Stimulated activated CD8-positive, alpha-beta memory T cell treated with anti-CD3 and anti-CD28 coated beads, Interleukin-4, amount 100 ng/mL, for 48 hours (primary cell): ENCODE data around the gene SLC35F1.
"Not testable (repeated sequence)": the region's sequence is repeated elsewhere in the genome, so short reads cannot be mapped to it uniquely, and the experiment has no call there.

Experiments used
- DNase-seq: peaks from one replicate; pipeline ENCODE4 v3.0.0-alpha.2; 2020

The SLC35F1 gene

GRCh38 chr6:117928833-117929232 is 21.8 kb downstream of the SLC35F1 start:
- DNase-seq, result no peak

- no peak for DNase-seq
These were observed 22.4 kb downstream of the SLC35F1 start for GRCh38 chr6:117929501-117929900.

- DNase-seq, result no peak
These were observed 23.6 kb downstream of the SLC35F1 start for GRCh38 chr6:117930645-117931044.

DNA sequence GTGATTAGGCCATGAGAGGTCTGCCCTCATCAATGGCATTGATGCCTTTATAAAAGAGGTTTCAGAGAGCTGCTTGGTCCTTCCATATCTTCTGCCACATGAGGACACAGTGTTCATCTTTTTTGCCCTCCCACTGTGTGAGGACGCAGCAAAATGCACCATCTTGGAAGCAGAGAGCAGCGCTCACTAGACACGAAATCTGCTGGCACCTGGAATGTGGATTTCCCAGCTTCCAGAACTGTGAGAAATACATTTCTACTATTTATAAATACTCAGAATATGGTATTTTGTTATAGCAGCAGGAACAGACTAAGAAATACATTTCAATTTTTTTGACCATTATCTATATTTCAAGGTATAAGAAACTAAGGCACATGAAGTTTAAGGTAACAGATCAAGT is 24.9 kb downstream of the SLC35F1 start:
- no peak for DNase-seq

DNA sequence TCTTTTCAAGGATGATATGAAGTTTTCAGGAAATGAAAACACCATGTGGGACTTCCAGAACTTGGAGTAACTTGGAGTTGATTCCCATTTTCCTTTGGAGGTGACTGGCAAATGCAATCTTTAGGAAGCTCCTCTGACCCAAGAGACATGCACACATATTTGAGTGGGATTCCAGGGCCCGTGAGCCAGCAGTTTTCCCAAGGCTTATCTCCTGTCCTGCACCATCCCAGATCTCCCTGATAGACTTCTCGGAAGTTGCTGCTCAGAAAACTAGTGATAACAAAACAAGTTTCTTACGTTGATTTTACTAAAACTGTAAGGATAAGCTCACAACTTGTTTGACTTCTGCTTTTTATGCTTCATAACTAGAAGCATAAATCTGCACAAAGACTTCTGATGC is 25.6 kb downstream of the SLC35F1 start:
- DNase-seq, result no peak

GRCh38 chr6:117933471-117933870 is 26.4 kb downstream of the SLC35F1 start:
- no peak for DNase-seq

- no peak for DNase-seq
These were observed 31.4 kb downstream of the SLC35F1 start for GRCh38 chr6:117938311-117938995.

DNA sequence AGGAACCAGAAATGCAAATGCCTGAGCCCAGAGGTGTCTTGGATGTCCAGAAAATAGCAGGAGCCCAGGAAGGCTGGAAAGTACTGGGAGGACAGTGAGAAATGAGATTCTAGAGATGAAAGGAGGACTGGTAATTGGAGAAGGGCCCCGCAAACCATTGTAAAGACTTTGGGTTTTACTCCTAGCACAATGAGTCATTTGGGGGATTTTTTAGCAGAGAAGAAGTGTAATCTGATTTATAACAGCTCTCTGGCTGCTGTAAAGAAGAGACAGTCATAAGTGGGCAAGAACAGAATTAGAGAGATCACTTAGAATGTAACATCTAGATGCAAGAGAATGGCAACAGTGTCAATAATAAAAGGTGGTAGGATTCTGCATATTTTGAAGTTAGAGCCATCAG is 40.2 kb downstream of the SLC35F1 start:
- DNase-seq, result no peak

- DNase-seq, result no peak
These were observed 44.7 kb downstream of the SLC35F1 start for GRCh38 chr6:117951783-117952182.

GRCh38 chr6:117955684-117956256 is 48.7 kb downstream of the SLC35F1 start:
- DNase-seq, result no peak

GRCh38 chr6:117956386-117956785 is 49.3 kb downstream of the SLC35F1 start:
- DNase-seq, result no peak

DNA sequence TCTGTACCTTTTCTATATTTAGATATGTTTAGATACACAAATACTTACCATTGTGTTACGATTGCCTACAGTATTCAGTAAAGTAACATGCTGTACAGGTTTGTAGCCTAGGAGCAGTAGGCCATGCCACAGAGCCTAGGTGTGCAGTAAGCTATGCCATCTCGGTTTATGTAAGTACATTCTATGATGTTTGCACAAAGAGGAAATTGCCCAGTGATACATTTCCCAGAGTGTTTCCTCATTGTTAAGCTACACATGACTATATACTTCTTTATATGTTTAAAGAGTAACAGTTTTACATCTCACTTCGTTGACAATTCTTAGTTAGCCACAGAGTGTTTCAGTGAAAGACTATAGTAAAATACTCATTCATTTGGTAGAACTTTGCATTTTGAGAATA is 51.5 kb downstream of the SLC35F1 start:
- DNase-seq, result no peak

- no peak for DNase-seq
These were observed 53.8 kb downstream of the SLC35F1 start for GRCh38 chr6:117960877-117961276.

GRCh38 chr6:117961301-117961700 is 54.2 kb downstream of the SLC35F1 start:
- no peak for DNase-seq

- DNase-seq, result not testable (repeated sequence)
These were observed 58.7 kb downstream of the SLC35F1 start for GRCh38 chr6:117965763-117966162.

- no peak for DNase-seq
These were observed 64.6 kb downstream of the SLC35F1 start for GRCh38 chr6:117971637-117972036.

GRCh38 chr6:117974914-117975627 is 68.0 kb downstream of the SLC35F1 start:
- DNase-seq, result no peak

DNA sequence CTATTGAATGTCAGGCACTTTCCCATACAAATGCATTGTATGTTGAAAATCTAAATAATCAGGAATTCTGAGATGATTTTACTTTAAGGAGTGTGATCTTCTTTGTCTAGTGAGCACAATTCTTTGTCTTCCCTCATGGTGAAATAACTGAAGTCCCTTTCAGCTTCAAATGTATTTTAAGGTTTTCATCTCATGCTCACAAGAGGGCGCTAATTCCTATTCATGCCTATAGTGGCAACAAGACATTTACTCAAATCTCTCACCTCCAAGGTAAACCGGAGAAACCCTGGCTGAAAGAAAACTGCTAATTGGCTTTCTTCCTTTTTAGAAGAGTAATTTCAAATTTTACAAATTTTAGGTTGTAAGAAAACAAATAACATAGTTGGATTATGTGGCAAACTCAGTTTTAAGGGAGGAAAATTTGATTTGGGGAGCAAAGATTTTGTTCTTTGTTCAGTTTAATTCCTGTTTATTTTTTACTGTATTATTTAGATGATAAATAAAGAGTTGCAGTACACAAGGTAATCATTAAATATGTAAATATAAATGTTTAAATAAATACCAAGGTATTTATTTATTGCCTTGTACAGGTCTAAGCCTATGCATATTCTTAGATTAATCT is 69.1 kb downstream of the SLC35F1 start:
- DNase-seq, result no peak

GRCh38 chr6:117985916-117986315 is 78.9 kb downstream of the SLC35F1 start:
- DNase-seq, result no peak

DNA sequence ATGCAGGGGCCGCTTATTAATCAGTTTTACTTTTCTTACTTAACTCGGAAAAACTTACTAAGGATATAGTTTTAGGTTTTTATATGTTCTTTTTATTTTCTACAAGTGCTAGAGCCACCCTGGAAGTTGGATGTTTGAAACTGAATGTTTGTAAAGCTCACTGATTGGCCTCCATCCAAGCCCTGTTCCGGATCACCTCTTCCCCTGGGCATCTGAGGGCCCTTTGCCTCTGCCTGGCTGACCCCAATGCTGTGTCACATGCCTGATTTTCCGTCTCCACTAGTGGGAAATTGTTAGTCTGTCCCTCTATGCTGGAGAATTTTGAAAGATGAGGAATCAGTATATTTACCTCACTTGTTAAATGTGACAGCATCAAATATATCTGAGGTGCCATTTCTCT is 79.3 kb downstream of the SLC35F1 start:
- no peak for DNase-seq

GRCh38 chr6:117989086-117989485 is 82.0 kb downstream of the SLC35F1 start:
- no peak for DNase-seq

DNA sequence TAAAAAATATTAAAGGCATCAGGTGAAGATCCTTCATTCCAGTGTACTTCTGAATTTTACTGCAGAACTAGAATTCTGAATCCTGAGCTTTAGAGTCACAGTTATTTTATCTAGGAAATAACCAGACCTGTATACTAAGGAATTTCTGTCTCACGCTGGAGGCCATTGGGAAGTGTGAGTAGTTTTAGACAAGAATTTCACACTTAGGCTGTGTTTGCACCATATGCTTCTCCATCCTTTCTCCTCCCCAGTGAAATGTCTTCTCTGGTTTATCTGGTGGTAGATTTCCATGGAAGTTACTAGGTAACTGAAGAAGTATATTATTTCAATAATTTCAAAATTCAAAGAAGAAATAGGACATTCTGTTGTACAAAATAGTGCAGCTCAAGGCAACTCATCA is 83.1 kb downstream of the SLC35F1 start:
- no peak for DNase-seq

DNA sequence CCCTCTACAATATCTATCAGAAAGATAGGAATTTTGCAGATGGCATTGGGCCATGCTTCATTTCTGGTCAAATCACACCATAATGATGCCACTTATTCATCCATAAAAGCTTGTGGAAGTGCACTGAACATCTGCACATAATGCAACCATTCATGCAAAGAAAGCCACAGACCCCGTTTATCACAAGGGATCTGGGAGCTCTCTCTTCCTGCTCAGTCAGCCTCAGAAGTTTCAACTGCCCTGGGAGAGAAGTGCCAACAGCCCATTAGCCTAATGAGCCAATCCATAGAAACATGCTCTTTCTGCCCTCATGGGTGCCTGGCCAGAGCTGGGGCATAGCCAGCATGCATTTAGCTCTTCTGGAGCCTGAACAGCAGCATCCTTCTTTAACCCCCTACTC is 85.8 kb downstream of the SLC35F1 start:
- no peak for DNase-seq

DNA sequence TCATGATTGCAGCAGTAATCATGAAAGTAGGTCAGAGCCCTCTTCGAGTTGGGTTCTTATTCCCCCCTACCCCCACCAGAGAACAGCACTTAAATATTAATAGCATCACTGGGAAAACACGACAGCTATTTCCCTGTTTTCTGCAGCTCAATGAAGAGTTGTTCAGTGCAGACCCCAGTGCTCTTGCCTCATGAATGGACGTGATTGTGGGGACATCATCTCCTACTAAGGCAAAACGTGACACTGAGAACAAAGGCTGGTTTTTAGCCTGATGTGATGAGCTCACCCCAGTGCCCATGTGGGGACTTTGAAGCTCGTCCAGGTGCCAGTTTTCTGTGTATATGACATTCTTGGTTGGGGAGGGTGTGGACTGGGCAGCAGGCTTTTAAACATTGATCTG is 105.9 kb downstream of the SLC35F1 start:
- DNase-seq, result no peak
